NCI-H146 treated with DMSO at 0.1 percent for 48 hours (cell line): ENCODE measurements around the gene SOHLH2.
A peak's percentile ranks its signal among the peaks of the same experiment; 100 is the strongest.

Source experiments
- DNase-seq: peaks from one replicate; lab custom pipeline; 2025; ENCODE audit not compliant: unreplicated experiment; lab: John Stamatoyannopoulos, UW

Gene SOHLH2

GRCh38 chr13:36188441-36188840 lies 25.9 kb downstream of the SOHLH2 start:
- no peak for DNase-seq

GRCh38 chr13:36183901-36184300 lies 30.5 kb downstream of the SOHLH2 start:
- no peak for DNase-seq

- DNase-seq, result no peak
Observed at GRCh38 chr13:36175621-36176020, 38.7 kb downstream of the SOHLH2 start.

GRCh38 chr13:36174923-36175322 lies 39.4 kb downstream of the SOHLH2 start:
- DNase-seq, result no peak

GRCh38 chr13:36173571-36174322 lies 40.6 kb downstream of the SOHLH2 start:
- peak; percentile 85 for DNase-seq

- no peak for DNase-seq
Observed at GRCh38 chr13:36166046-36166445, 48.3 kb downstream of the SOHLH2 start.

- DNase-seq, result peak; percentile 88
Observed at GRCh38 chr13:36163809-36164308, 50.5 kb downstream of the SOHLH2 start.

- no peak for DNase-seq
Observed at GRCh38 chr13:36163286-36163685, 51.1 kb downstream of the SOHLH2 start.

- DNase-seq, result no peak
Observed at GRCh38 chr13:36160297-36160696, 54.1 kb downstream of the SOHLH2 start.

- no peak for DNase-seq
Observed at GRCh38 chr13:36158611-36159010, 55.7 kb downstream of the SOHLH2 start.

GRCh38 chr13:36157480-36157879 lies 56.9 kb downstream of the SOHLH2 start:
- DNase-seq, result peak; percentile 62

- no peak for DNase-seq
Observed at GRCh38 chr13:36154567-36155291, 59.6 kb downstream of the SOHLH2 start.

GRCh38 chr13:36151591-36151990 lies 62.8 kb downstream of the SOHLH2 start:
- no peak for DNase-seq

GRCh38 chr13:36148446-36148845 lies 65.9 kb downstream of the SOHLH2 start:
- DNase-seq, result no peak

- DNase-seq, result no peak
Observed at GRCh38 chr13:36147330-36147729, 67.0 kb downstream of the SOHLH2 start.

- DNase-seq, result no peak
Observed at GRCh38 chr13:36146511-36147269, 67.7 kb downstream of the SOHLH2 start.

GRCh38 chr13:36143738-36144137 lies 70.6 kb downstream of the SOHLH2 start:
- DNase-seq, result no peak

GRCh38 chr13:36142735-36143134 lies 71.6 kb downstream of the SOHLH2 start:
- DNase-seq, result peak; percentile 78

GRCh38 chr13:36135876-36136275 lies 78.5 kb downstream of the SOHLH2 start:
- no peak for DNase-seq

GRCh38 chr13:36134632-36135031 lies 79.7 kb downstream of the SOHLH2 start:
- no peak for DNase-seq

- no peak for DNase-seq
Observed at GRCh38 chr13:36133950-36134626, 80.3 kb downstream of the SOHLH2 start.
